Measurements from ENCODE around the gene TIMM23B.

TIMM23B gene

DNA sequence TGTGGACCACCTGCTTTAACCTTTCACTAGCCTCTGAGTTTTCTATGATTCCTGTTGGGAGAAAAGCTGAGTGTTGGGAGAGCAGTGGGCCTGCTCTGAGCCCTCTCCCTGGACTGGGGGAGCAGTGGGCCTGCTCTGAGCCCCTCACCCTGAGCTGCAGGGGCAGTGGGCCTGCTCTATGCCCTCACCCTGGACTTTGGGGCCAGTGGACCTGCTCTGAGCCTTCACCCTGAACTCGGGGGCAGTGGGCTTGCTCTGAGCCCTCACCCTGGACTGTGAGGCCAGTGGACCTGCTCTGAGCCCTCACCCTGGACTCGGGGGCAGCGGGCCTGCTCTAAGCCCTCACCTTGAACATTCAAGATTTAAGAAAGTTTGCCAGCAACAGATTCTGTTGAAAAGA lies 79.8 kb downstream of the TIMM23B start:
- TF ChIP-seq, protein P1, sequence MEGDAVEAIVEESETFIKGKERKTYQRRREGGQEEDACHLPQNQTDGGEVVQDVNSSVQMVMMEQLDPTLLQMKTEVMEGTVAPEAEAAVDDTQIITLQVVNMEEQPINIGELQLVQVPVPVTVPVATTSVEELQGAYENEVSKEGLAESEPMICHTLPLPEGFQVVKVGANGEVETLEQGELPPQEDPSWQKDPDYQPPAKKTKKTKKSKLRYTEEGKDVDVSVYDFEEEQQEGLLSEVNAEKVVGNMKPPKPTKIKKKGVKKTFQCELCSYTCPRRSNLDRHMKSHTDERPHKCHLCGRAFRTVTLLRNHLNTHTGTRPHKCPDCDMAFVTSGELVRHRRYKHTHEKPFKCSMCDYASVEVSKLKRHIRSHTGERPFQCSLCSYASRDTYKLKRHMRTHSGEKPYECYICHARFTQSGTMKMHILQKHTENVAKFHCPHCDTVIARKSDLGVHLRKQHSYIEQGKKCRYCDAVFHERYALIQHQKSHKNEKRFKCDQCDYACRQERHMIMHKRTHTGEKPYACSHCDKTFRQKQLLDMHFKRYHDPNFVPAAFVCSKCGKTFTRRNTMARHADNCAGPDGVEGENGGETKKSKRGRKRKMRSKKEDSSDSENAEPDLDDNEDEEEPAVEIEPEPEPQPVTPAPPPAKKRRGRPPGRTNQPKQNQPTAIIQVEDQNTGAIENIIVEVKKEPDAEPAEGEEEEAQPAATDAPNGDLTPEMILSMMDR (IDR thresholded peaks at IDR 0.05; ENCODE audit: low read length, missing control alignments) = no peak
- H3K4me3 ChIP-seq (replicated peaks; ENCODE audit: low read depth, low read length) = no peak overlapping the region
- no peak for DNase-seq (ENCODE audit: low read depth)
